ENCODE results near the gene ANKS1B.

ANKS1B gene

GRCh38 chr12:99966429-99966828, 18.3 kb downstream of the ANKS1B start:
- DNase-seq (ENCODE audit: insufficient read length, low spot score), result no peak
- no peak for FAIRE-seq

- no peak for DNase-seq (ENCODE audit: insufficient read length, low spot score)
- FAIRE-seq, result no peak
Observed at GRCh38 chr12:99960311-99960710, 24.4 kb downstream of the ANKS1B start.

DNA sequence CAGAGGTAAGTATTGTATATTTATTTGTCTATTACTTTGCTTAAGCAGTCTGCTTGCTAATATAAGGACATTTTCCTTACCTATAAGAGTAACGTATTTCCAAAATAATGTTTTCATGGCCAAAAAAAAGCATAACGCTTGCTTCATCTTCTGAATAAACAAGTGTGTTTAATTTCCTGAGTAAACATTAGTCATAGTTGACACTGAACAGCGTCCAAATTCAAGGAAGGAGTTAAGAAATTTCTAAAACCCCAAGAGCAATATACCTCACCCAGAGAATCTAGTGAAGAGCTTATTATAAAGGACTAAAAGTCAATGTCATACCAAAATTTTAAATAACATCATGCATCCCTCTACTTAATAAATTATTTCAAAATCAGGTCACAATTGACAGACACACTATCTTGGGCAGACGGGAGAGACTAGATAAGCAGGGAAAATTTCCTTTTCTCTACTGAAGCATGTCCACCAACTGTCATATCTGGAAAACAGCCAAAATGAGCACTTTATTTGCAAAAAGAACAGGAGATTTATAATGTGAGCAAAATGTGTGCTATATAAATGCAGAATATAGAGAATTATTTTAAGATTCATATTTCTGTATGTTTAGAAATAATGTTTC, 25.1 kb downstream of the ANKS1B start:
- DNase-seq (ENCODE audit: insufficient read length, low spot score) (no peak), FAIRE-seq (no peak)

DNA sequence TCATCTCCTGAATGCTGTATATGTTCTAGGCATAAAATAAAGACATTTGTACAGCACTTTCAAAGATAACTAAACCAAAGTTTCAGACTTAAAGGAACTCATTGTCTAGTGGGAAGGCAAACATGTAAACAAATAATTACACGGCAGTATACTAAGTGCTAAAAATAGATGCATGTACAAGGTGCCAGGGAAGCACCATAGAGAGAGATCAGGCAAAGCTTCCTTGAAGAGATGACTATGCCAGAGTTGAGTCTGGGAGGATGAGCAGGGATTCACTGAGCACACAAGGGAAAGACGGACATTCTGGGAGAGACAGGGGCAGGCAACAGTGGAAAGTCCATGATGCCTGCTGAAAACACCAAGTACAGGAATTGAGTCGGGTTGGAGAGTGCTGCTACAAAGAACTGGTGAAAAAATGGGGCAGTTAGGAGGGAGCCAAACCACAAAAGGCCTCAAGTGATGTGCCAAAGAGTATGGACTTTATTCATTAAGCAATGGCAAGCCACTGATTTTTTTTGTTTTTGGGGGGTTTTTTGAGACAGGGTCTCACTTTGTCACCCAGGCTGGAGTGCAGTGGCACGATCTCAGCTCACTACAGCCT, 26.8 kb downstream of the ANKS1B start:
- no peak for FAIRE-seq
- DNase-seq (ENCODE audit: insufficient read length, low spot score), result no peak

GRCh38 chr12:99954724-99955123, 30.0 kb downstream of the ANKS1B start:
- no peak for FAIRE-seq
- DNase-seq (ENCODE audit: insufficient read length, low spot score), result no peak

GRCh38 chr12:99948370-99948769, 36.4 kb downstream of the ANKS1B start:
- FAIRE-seq, result no peak
- no peak for DNase-seq (ENCODE audit: insufficient read length, low spot score)

DNA sequence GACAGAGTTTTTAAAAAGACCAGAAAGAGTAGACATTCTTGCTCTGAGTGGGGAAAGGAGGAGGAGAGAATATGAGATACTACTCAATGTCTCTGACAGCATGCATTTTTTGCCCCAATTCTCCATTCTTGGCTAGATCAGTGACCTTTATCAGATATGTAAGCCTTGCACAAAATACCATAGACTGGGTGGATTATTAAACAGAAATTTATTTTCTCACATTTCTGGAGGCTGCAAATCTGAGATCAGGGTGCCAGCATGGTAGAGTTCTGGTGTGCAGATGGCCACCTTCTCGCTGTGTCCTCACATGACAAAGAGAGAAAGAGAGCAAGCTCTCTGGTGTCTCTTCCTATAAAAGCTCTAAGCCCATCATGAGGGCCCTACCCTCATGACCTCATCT, 38.6 kb downstream of the ANKS1B start:
- no peak for FAIRE-seq
- no peak for DNase-seq (ENCODE audit: insufficient read length, low spot score)

DNA sequence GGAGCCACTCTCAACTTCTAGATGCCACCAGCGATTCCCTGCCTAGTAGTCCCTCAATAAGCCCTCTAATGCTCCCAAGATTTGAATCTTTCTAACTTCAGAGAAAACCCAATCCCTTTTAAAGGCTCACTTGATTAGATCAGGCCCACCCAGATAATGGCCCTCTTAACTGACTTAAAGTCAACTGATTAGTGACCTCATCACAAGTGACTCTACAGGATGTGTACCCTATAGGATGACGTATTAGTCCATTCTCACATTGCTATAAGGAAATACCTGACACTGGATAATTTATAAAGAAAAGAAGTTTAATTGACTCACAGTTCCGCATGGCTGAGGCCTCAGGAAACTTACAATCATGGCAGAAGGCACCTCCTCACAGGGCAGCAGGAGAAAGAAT, 49.1 kb downstream of the ANKS1B start:
- DNase-seq (ENCODE audit: insufficient read length, low spot score) (no peak), FAIRE-seq (no peak)

DNA sequence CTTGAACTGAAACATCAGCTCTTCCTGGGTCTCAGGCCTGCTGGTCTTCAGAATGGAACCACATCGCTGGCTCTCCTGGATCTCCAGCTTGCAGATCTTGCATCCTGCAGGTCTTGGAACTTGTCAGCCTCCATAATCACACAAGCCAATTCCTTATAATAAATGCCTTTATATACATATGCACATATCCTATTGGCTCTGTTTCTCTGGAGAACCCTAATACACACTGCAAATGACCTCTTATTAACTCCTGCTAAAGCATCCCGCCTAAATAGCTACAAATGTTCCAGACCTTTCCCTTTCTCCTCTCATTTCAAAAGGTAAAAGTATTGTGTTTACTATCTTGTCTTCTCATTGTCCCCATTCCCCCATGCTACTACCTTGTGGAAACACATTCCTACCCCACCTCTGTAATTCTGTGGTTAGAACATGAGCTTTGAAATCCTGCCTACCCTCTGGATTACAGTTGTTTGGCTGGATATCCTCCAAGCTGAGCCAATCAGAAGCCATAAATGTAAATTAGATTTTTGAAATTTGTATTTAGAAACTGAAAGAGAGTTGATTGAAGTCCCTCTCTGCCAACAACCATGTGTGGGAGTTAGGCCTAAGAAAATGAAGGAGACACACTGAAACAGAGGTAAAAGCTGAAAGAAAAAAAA, 58.1 kb downstream of the ANKS1B start:
- FAIRE-seq (no peak), DNase-seq (ENCODE audit: insufficient read length, low spot score) (no peak)

GRCh38 chr12:99920353-99920960, 64.3 kb downstream of the ANKS1B start:
- FAIRE-seq (no peak), DNase-seq (ENCODE audit: insufficient read length, low spot score) (no peak)

DNA sequence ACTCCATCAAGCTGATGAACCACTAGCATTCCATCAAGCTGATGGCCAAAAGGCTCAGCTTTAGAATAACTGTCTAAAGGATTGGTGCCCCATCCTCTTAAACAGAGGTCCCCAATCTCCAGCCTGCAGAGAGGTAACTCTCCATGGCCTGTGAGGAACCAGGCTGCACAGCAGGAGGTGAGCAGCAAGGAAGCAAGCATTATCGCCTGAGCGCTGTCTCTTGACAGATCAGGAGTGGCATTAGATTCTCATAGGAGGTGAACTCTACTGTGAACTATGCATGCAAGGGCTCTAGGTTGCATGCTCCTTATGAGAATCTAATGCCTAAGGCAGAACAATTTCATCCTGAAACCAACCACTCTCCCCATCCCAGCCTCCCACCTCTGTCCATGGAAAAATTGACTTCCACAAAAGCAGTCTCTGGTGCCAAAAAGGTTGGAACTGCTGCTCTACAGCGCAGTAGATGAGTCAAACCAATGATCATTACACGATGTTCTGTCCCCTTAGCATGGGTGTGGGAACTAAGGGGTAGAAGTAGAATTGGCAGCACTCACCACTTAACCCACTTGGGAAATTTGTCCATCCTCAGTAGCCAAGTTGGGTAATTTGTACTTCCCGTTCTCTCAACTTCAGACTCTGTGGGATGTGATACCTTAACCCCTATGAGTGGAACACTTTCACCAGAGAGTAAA, 66.9 kb downstream of the ANKS1B start:
- FAIRE-seq (no peak), DNase-seq (ENCODE audit: insufficient read length, low spot score) (no peak)

DNA sequence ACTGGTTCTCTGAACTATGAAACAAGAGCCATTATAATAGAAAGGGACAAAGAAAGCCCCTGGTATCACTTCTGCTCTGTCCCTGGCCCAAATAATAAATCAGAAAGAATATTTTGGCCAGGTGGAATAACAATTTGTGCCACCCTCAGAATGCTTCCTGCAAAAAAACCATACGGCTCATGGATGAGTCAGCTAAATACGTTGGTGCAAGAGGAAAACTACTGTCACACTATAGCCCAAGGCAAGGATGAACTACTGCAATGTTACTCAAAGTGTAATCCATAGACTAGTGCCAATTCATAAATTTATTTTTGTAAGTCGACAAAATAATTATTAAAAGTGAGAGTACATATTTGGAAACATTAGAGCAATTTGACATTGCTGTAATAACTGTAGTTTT, 68.2 kb downstream of the ANKS1B start:
- no peak for DNase-seq (ENCODE audit: insufficient read length, low spot score)
- no peak for FAIRE-seq

GRCh38 chr12:99915251-99916082, 69.3 kb downstream of the ANKS1B start:
- FAIRE-seq (no peak), DNase-seq (ENCODE audit: insufficient read length, low spot score) (no peak)

DNA sequence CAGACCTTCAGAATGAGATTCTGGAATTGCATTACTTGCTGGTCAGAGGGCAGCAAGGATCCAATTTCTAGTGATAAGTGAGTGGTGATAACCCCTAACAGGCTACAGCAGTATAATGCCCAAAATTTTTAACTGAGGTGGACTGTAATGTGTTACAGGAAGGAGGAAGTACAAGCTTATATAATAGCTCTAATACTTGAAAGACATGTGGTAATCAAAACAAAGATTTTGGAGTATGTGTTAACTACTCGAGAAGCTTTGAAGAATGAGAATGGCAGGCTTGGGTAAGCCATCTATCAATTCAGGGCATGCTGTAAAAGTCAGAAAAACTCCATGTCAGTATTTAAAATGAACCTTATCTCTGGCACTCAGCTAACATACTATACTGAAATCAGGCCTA, 70.5 kb downstream of the ANKS1B start:
- DNase-seq (ENCODE audit: insufficient read length, low spot score) (no peak), FAIRE-seq (no peak)

- FAIRE-seq (no peak), DNase-seq (ENCODE audit: insufficient read length, low spot score) (no peak)
Observed at GRCh38 chr12:99911967-99912366, 72.8 kb downstream of the ANKS1B start.

DNA sequence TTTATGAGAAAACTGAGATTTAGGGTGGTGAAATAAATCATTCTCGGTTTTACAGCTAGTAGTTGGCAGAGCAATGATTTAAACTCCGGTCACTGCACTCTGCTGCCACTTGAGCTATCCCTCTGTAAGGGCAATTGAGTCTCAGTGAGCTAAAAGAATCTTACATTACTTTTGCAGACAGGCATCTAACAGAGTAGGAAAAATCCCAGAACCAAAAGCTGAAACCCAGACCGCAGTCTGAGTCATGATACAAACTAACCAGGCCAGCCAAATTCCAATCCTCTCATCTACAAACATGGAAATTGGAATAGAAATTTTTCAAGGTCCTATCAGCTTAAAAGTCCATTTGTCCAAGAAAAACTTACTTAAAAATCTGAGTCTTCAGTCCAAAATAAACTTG, 73.7 kb downstream of the ANKS1B start:
- DNase-seq (ENCODE audit: insufficient read length, low spot score) (no peak), FAIRE-seq (no peak)

DNA sequence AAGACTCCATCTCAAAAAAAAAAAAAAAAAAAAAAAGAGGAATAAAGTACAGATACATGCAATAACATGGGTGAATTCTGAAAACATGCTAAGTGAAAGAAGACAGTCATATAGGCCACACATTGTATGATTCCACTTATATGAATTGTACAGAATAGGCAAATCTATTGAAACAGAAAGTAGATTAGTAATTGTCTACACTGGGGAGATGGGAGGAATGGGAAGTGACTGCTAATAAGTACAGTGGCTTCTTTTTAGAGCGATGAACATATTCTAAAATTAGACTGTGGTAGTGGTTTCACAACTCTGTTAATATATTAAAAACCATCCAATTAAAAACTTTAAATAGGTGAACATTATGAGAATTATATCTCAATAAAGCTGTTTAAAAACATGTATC, 74.4 kb downstream of the ANKS1B start:
- no peak for FAIRE-seq
- DNase-seq (ENCODE audit: insufficient read length, low spot score), result no peak

DNA sequence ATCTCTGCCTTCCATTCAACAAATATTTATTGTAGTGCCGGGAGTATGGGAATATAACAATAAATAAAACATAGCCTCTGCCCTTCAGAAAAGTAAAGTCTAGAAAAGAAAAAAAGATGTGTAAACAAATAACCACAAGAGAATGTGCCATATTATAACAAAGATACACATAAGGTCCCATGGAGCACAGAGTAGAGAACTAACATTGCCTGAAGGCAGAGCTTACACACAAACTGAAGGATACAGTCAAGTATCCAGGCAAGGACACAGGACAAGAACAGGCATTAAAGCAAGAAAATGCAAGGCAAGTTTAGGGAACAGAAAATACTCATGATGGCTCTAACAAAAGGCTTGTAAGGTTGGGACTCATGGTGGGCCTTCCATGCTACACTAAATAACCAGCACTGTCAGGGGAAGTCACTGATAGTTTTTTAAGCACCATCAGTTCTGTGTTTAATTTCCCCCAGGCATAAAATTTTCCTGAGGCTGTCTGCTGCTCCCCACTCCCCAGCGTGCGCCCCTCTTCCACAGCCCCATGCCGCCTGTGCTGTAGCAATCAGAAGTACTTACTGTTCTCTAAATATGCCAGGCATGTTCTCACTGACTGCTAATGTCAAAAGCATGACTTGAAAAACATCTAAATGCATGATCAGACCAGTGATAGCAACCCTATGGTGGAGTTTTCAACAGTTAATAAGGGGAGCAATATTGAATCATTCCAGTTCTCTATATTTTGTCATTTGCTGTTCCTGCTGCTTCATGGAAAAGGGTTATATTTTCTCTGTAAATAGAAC, 77.8 kb downstream of the ANKS1B start:
- DNase-seq (ENCODE audit: insufficient read length, low spot score) (no peak), FAIRE-seq (no peak)

DNA sequence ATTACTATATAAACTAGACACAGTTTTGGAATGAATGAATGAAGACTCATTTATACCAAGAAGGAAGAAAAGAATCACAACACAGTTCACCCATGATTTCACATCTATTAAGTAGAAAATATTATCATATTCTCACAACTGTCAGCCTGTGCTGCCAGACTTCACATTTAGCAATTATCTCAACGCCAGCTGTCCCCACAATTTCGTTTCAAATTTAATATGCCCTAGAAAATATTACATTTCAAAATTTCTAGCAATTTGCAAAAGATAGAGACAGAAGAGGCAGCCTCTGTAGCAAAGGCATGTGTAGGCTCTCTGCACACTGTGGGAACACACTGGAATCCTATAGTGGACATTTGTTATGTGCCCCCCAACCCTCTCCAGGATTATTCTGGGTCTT, 83.6 kb downstream of the ANKS1B start:
- FAIRE-seq (no peak), DNase-seq (ENCODE audit: insufficient read length, low spot score) (no peak)

DNA sequence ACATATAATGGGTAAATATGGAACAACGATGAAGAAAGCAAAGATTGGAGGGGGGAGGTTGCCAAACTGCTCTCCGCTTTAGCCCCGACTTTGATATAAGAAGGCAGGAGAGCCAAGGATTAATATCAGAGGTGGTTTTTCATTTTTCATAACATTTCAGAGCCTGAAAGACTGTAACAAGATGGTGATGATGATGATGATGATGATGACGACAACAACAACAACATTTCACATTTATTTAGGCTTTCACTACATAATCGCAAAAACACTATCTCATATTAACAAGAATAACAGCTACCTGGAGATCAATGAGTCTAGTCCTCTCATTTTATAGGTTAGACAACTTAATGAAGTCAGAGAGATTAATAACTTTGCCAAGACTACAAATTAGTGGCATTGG, 86.1 kb downstream of the ANKS1B start:
- no peak for FAIRE-seq
- no peak for DNase-seq (ENCODE audit: insufficient read length, low spot score)
